HEK293 (cell line): ENCODE results near the gene MYL3.
A peak's percentile ranks its signal among the peaks of the same experiment; 100 is the strongest.
"Not testable (repeated sequence)": the region's sequence is repeated elsewhere in the genome, so short reads cannot be mapped to it uniquely, and the experiment has no call there.

Experiments used
- CTCF ChIA-PET: fragments of 350-600 bp; formaldehyde crosslinking; extraction: SDS; loops from one replicate; lab custom pipeline; 2021; ENCODE audit warnings: antibody characterized with exemption; lab: Yijun Ruan, JAX
- POLR2A ChIA-PET: fragments of 300-600 bp; formaldehyde crosslinking; extraction: SDS; loops from one replicate; lab custom pipeline; 2020; ENCODE audit warnings: antibody characterized with exemption, inconsistent platforms; lab: Yijun Ruan, JAX
- H3K27ac ChIP-seq: fragments of 200-500 bp; sonication (Bioruptor generic); 2 replicates; pipeline ENCODE4 v1.5.1; 2014; ENCODE audit warnings: low read depth, low read length, control low read depth, inconsistent platforms; ENCODE audit errors: extremely low read depth
- H3K36me3 ChIP-seq, 2 experiments: fragments of 200-500 bp in 1 of 2; sonication (Bioruptor generic) in 1 of 2; 1 replicate in 1 of 2; 2 replicates in 1 of 2; pipeline ENCODE4 v1.5.1; 2014 to 2017; ENCODE audit warnings: inconsistent platforms in 2 of 2, low read length in 2 of 2; ENCODE audit not compliant: control insufficient read depth in 2 of 2, insufficient read depth in 1 of 2
- H3K4me1 ChIP-seq: fragments of 200-500 bp; sonication (Bioruptor generic); 2 replicates; pipeline ENCODE4 v1.5.1; 2014; ENCODE audit warnings: mild to moderate bottlenecking, low read length, inconsistent platforms; ENCODE audit not compliant: control insufficient read depth, insufficient read depth
- H3K4me3 ChIP-seq: 2 replicates; pipeline ENCODE4 v1.5.1; 2011; ENCODE audit warnings: low read depth, mild to moderate bottlenecking, control low read depth, low read length, moderate library complexity
- H3K9me3 ChIP-seq: fragments of 200-500 bp; sonication (Bioruptor generic); 2 replicates; pipeline ENCODE4 v1.5.1; 2014; ENCODE audit warnings: low read depth, low read length, inconsistent platforms; ENCODE audit not compliant: control insufficient read depth, insufficient read depth
- ATF2 ChIP-seq: fragments of 450-650 bp; formaldehyde crosslinking; IDR thresholded peaks from 2 replicates; pipeline ENCODE4 v1.5.1; 2016; ENCODE audit warnings: missing biosample characterization, missing genetic modification characterization, low read depth
- HOXC10 ChIP-seq: sonication (generic); formaldehyde crosslinking; IDR thresholded peaks from 2 replicates; pipeline ENCODE4 v1.8.1; 2023; ENCODE audit warnings: mild to moderate bottlenecking, missing genetic modification reagents
- HOXD13 ChIP-seq: sonication (generic); formaldehyde crosslinking; IDR thresholded peaks from 2 replicates; pipeline ENCODE4 v1.8.0; 2022; ENCODE audit warnings: missing genetic modification reagents, borderline replicate concordance
- KLF10 ChIP-seq: fragments of 450-650 bp; IDR thresholded peaks from 2 replicates; pipeline ENCODE4 v1.5.1; 2018; ENCODE audit warnings: missing biosample characterization, mild to moderate bottlenecking, missing genetic modification characterization
- MZF1 ChIP-seq: fragments of 450-650 bp; formaldehyde crosslinking; IDR thresholded peaks from 2 replicates; pipeline ENCODE4 v1.5.1; 2017; ENCODE audit warnings: missing biosample characterization, missing genetic modification characterization, borderline replicate concordance
- OSR2 ChIP-seq: fragments of 450-650 bp; formaldehyde crosslinking; IDR thresholded peaks from 2 replicates; pipeline ENCODE4 v1.5.1; 2016; ENCODE audit warnings: missing biosample characterization, missing genetic modification characterization
- WT1 ChIP-seq: fragments of 450-650 bp; formaldehyde crosslinking; IDR thresholded peaks from 2 replicates; pipeline ENCODE4 v1.5.1; 2016; ENCODE audit warnings: missing biosample characterization, missing genetic modification characterization
- ZBTB44 ChIP-seq: fragments of 450-650 bp; IDR thresholded peaks from 2 replicates; pipeline ENCODE4 v1.5.1; 2018; ENCODE audit warnings: missing biosample characterization, mild to moderate bottlenecking, missing genetic modification characterization
- ZFP3 ChIP-seq: fragments of 450-650 bp; formaldehyde crosslinking; IDR thresholded peaks from 2 replicates; pipeline ENCODE4 v1.5.1; 2016; ENCODE audit warnings: low read depth, missing biosample characterization, missing genetic modification characterization
- ZNF248 ChIP-seq: fragments of 450-650 bp; formaldehyde crosslinking; IDR thresholded peaks from 2 replicates; pipeline ENCODE4 v1.5.1; 2017; ENCODE audit warnings: missing biosample characterization, missing genetic modification characterization
- ZNF302 ChIP-seq: fragments of 450-650 bp; formaldehyde crosslinking; IDR thresholded peaks from 2 replicates; pipeline ENCODE4 v1.5.1; 2016; ENCODE audit warnings: missing biosample characterization, missing genetic modification characterization, low read depth
- ZNF501 ChIP-seq: fragments of 450-650 bp; formaldehyde crosslinking; IDR thresholded peaks from 2 replicates; pipeline ENCODE4 v1.5.1; 2016; ENCODE audit warnings: missing biosample characterization, missing genetic modification characterization
- ZNF518A ChIP-seq: fragments of 450-650 bp; formaldehyde crosslinking; conservative IDR thresholded peaks from 2 replicates; pipeline ENCODE4 v1.5.1; 2016; ENCODE audit warnings: low read depth, missing biosample characterization, missing genetic modification characterization
- ZNF544 ChIP-seq: fragments of 450-650 bp; formaldehyde crosslinking; IDR thresholded peaks from 2 replicates; pipeline ENCODE4 v1.5.0; 2017; ENCODE audit warnings: missing biosample characterization, missing genetic modification characterization
- ZNF571 ChIP-seq: fragments of 450-650 bp; formaldehyde crosslinking; IDR thresholded peaks from 2 replicates; pipeline ENCODE4 v1.5.0; 2017; ENCODE audit warnings: missing biosample characterization, missing genetic modification characterization
- ZNF585B ChIP-seq: fragments of 450-650 bp; formaldehyde crosslinking; IDR thresholded peaks from 2 replicates; pipeline ENCODE4 v1.5.1; 2016; ENCODE audit warnings: missing biosample characterization, missing genetic modification characterization
- ZNF707 ChIP-seq: fragments of 450-650 bp; formaldehyde crosslinking; IDR thresholded peaks from 2 replicates; pipeline ENCODE4 v1.5.1; 2016; ENCODE audit warnings: missing biosample characterization, missing genetic modification characterization
- ZNF776 ChIP-seq: fragments of 450-650 bp; formaldehyde crosslinking; IDR thresholded peaks from 2 replicates; pipeline ENCODE4 v1.5.0; 2017; ENCODE audit warnings: missing biosample characterization, missing genetic modification characterization, borderline replicate concordance
- TF ChIP-seq, protein P1 (sequence below): fragments of 450-650 bp; formaldehyde crosslinking; IDR thresholded peaks from 2 replicates; pipeline ENCODE4 v1.5.1; 2017; ENCODE audit warnings: missing biosample characterization, missing genetic modification characterization

Gene MYL3

DNA sequence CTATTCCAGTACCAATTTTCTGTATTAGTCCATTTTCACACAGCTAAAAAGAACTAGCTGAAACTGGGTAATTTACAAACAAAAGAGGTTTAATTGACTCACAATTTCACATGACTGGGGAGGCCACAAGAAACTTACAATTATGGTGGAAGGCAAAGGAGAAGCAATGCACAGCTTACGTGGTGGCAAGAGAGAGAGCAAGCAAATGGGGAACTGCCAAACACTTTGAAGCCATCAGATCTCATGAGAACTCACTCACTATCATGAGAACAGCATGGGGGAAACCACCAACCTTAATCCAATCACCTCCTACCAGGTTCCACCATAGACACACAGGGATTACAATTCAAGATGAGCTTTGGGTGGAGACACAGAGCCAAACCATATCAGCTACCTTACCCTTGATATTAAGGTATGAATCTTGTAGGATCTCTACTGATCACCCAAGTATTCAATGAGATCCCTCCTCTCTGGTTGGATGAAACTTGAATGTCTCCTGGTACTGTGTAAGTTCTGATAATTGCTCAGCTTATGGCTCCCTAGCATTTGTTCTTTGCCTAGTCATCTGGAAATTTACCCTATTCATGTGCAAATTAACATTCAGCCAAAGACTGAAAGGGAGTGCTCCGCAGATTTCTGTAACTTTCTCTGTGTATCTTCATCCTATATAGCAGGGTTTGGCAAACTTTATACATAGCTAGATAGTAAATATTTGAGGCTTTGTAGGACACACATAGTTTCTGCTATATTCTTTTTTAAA, 38.9 kb downstream of the MYL3 start:
- H3K4me1 ChIP-seq, result no peaks in the 10 kb centered on the region
- TF ChIP-seq MZF1 (tag by site-specific recombination) (no peak), HOXC10 (no peak), WT1 (tag by site-specific recombination) (no peak), ZNF571 (tag by site-specific recombination) (no peak), ZBTB44 (no peak), KLF10 (tag by site-specific recombination) (no peak), ZNF776 (tag by site-specific recombination) (no peak), ZNF248 (tag by site-specific recombination) (no peak), ZNF544 (tag by site-specific recombination) (no peak), HOXD13 (no peak), ZNF707 (tag by site-specific recombination) (no peak), ZFP3 (tag by site-specific recombination) (no peak), ATF2 (tag by site-specific recombination) (no peak)
- TF ChIP-seq, protein P1, sequence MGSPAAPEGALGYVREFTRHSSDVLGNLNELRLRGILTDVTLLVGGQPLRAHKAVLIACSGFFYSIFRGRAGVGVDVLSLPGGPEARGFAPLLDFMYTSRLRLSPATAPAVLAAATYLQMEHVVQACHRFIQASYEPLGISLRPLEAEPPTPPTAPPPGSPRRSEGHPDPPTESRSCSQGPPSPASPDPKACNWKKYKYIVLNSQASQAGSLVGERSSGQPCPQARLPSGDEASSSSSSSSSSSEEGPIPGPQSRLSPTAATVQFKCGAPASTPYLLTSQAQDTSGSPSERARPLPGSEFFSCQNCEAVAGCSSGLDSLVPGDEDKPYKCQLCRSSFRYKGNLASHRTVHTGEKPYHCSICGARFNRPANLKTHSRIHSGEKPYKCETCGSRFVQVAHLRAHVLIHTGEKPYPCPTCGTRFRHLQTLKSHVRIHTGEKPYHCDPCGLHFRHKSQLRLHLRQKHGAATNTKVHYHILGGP (tag by site-specific recombination), result no peak
- no peaks in the 10 kb centered on the region for H3K36me3 ChIP-seq
- POLR2A ChIA-PET, result interaction anchor here (0.7 kb wide), 1 partner anchor 21 kb away, joined by 3 read pairs; no protein-coding TSS in a partner anchor
- H3K9me3 ChIP-seq, result no peaks in the 10 kb centered on the region
- CTCF ChIA-PET, result interaction anchor here (0.6 kb wide), 1 partner anchor 22 kb away, joined by 4 read pairs; no protein-coding TSS in a partner anchor
- H3K27ac ChIP-seq, result no peak overlapping the region
- no peak overlapping the region for H3K4me3 ChIP-seq

DNA sequence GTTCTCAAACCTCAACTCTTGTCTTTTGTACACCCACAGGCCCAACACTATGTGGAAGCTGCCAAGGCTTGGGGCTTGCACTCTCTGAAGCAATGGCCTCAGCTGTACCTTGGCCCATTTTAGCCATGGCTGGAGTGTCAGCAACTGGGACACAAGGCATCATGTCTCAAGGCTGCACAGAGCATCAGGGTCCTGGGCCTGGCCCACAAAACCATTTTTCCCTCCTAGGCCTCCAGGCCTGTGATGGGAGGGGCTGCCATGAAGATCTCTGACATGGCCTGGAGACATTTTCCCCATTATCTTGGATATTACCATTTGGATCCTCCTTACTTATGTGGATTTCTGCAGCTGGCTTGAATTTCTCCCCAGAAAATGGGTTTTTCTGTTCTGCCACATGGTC, 39.9 kb downstream of the MYL3 start:
- CTCF ChIA-PET, H3K36me3 ChIP-seq, H3K9me3 ChIP-seq, POLR2A ChIA-PET, H3K27ac ChIP-seq, H3K4me1 ChIP-seq, H3K4me3 ChIP-seq: not testable (repeated sequence)
- TF ChIP-seq ZNF585B (tag by site-specific recombination), result peak; percentile 91

- Histone ChIP-seq H3K4me1 (no peaks in the 10 kb centered on the region), H3K9me3 (no peaks in the 10 kb centered on the region), H3K36me3 (no peaks in the 10 kb centered on the region)
- CTCF ChIA-PET, result interaction anchor here (0.7 kb wide), 1 partner anchor 333 kb away, joined by 4 read pairs; no protein-coding TSS in a partner anchor
- no peak for TF ChIP-seq ZNF518A (tag by site-specific recombination)
- TF ChIP-seq OSR2 (tag by site-specific recombination), result no peak
- TF ChIP-seq ZNF302 (tag by site-specific recombination), result no peak
- TF ChIP-seq MZF1 (tag by site-specific recombination), result no peak
- TF ChIP-seq ZNF501, result no peak
- TF ChIP-seq, all 188 proteins: peak for 0
- Histone ChIP-seq H3K27ac (no peak overlapping the region), H3K4me3 (no peak overlapping the region)
- POLR2A ChIA-PET, result no interaction called here
These were observed 41.7 kb downstream of the MYL3 start for GRCh38 chr3:46821553-46821952.
